EL (cell line): ENCODE measurements around the gene EPN3.

ENCODE experiments used
- DNase-seq: peaks from one replicate; pipeline ENCODE4 v3.0.0-alpha.2; 2016

The EPN3 gene

GRCh38 chr17:50570528-50570927 lies 38.0 kb downstream of the EPN3 start:
- no peak for DNase-seq

GRCh38 chr17:50571681-50572080 lies 39.1 kb downstream of the EPN3 start:
- no peak for DNase-seq

- no peak for DNase-seq
These were observed 40.0 kb downstream of the EPN3 start for GRCh38 chr17:50572541-50572940.

- no peak for DNase-seq
These were observed 41.5 kb downstream of the EPN3 start for GRCh38 chr17:50573866-50574611.

- no peak for DNase-seq
These were observed 43.2 kb downstream of the EPN3 start for GRCh38 chr17:50575581-50576210.

GRCh38 chr17:50576864-50577263 lies 44.3 kb downstream of the EPN3 start:
- DNase-seq, result no peak

GRCh38 chr17:50577451-50577954 lies 45.0 kb downstream of the EPN3 start:
- no peak for DNase-seq

GRCh38 chr17:50578173-50578572 lies 45.6 kb downstream of the EPN3 start:
- DNase-seq, result no peak

GRCh38 chr17:50579399-50579798 lies 46.9 kb downstream of the EPN3 start:
- DNase-seq, result no peak

GRCh38 chr17:50580646-50581045 lies 48.1 kb downstream of the EPN3 start:
- no peak for DNase-seq

GRCh38 chr17:50581316-50581715 lies 48.8 kb downstream of the EPN3 start:
- no peak for DNase-seq

GRCh38 chr17:50582741-50583140 lies 50.2 kb downstream of the EPN3 start:
- no peak for DNase-seq

- DNase-seq, result no peak
These were observed 51.1 kb downstream of the EPN3 start for GRCh38 chr17:50583641-50584040.

- no peak for DNase-seq
These were observed 51.6 kb downstream of the EPN3 start for GRCh38 chr17:50584116-50584515.

GRCh38 chr17:50584749-50585148 lies 52.2 kb downstream of the EPN3 start:
- no peak for DNase-seq

- DNase-seq, result peak; percentile 31
These were observed 52.8 kb downstream of the EPN3 start for GRCh38 chr17:50585346-50585745.

GRCh38 chr17:50585891-50586290 lies 53.4 kb downstream of the EPN3 start:
- no peak for DNase-seq

- no peak for DNase-seq
These were observed 54.1 kb downstream of the EPN3 start for GRCh38 chr17:50586421-50587247.

- no peak for DNase-seq
These were observed 55.0 kb downstream of the EPN3 start for GRCh38 chr17:50587571-50587970.

GRCh38 chr17:50588391-50589049 lies 56.0 kb downstream of the EPN3 start:
- no peak for DNase-seq

GRCh38 chr17:50589095-50589705 lies 56.7 kb downstream of the EPN3 start:
- DNase-seq, result no peak

- no peak for DNase-seq
These were observed 58.6 kb downstream of the EPN3 start for GRCh38 chr17:50590946-50591737.
